H9 (cell line): ENCODE results near the gene RASL10B. TPM values are rescaled to one million over a fixed set of nuclear protein-coding genes. Genes with fewer than 3 reads are reported as not detected.

Experiments
- DNase-seq: peaks from one replicate; pipeline ENCODE4 v3.0.0-alpha.2; 2017
- H2AFZ ChIP-seq: one replicate; pipeline ENCODE4 v1.6.1; 2013; ENCODE audit warnings: mild to moderate bottlenecking, low read length, control low read depth, moderate library complexity
- H2AK5ac ChIP-seq: 2 replicates; pipeline ENCODE4 v1.6.1; 2013; ENCODE audit warnings: low read length, control low read depth, mixed read lengths; ENCODE audit not compliant: insufficient read length
- H2BK120ac ChIP-seq: one replicate; pipeline ENCODE4 v1.6.1; 2013; ENCODE audit warnings: low read depth, mild to moderate bottlenecking, low read length, control low read depth, inconsistent platforms; ENCODE audit not compliant: poor library complexity, severe bottlenecking
- H2BK12ac ChIP-seq: 2 replicates; pipeline ENCODE4 v1.6.1; 2013; ENCODE audit warnings: low read length, control low read depth, mixed read lengths, low read depth; ENCODE audit not compliant: insufficient read length
- H2BK15ac ChIP-seq: 2 replicates; pipeline ENCODE4 v1.6.1; 2013; ENCODE audit warnings: low read depth, low read length, control low read depth
- H2BK20ac ChIP-seq: one replicate; pipeline ENCODE4 v1.6.1; 2013; ENCODE audit warnings: low read depth, mild to moderate bottlenecking, low read length, control low read depth, inconsistent platforms; ENCODE audit not compliant: poor library complexity, severe bottlenecking
- H2BK5ac ChIP-seq: 2 replicates; pipeline ENCODE4 v1.6.1; 2013; ENCODE audit warnings: low read length, control low read depth, mixed read lengths; ENCODE audit not compliant: insufficient read length
- H3K14ac ChIP-seq: 2 replicates; pipeline ENCODE4 v1.6.1; 2013; ENCODE audit warnings: low read length, control low read depth; ENCODE audit not compliant: insufficient read depth
- H3K18ac ChIP-seq: 2 replicates; pipeline ENCODE4 v1.6.1; 2013; ENCODE audit warnings: low read depth, mild to moderate bottlenecking, mixed read lengths, low read length, control low read depth; ENCODE audit not compliant: insufficient read length
- H3K23ac ChIP-seq: 2 replicates; pipeline ENCODE4 v1.6.1; 2013; ENCODE audit warnings: low read length, control low read depth, mixed read lengths, low read depth; ENCODE audit not compliant: insufficient read length
- H3K23me2 ChIP-seq: 2 replicates; pipeline ENCODE4 v1.6.1; 2013; ENCODE audit warnings: low read depth, mild to moderate bottlenecking, mixed read lengths, low read length, control low read depth; ENCODE audit not compliant: insufficient read length, poor library complexity, severe bottlenecking
- H3K27ac ChIP-seq: 2 replicates; pipeline ENCODE4 v1.5.1; 2013; ENCODE audit warnings: low read length, control low read depth, mixed read lengths, low read depth; ENCODE audit not compliant: insufficient read length
- H3K27me3 ChIP-seq: 2 replicates; pipeline ENCODE4 v1.6.1; 2013; ENCODE audit warnings: low read length, control low read depth, inconsistent platforms; ENCODE audit not compliant: insufficient read depth
- H3K4ac ChIP-seq: 2 replicates; pipeline ENCODE4 v1.6.1; 2013; ENCODE audit warnings: low read depth, mild to moderate bottlenecking, control low read depth, inconsistent platforms, low read length, moderate library complexity
- H3K4me1 ChIP-seq: 2 replicates; pipeline ENCODE4 v1.6.1; 2013; ENCODE audit warnings: low read length, control low read depth, inconsistent platforms; ENCODE audit not compliant: insufficient read depth
- H3K4me2 ChIP-seq: 2 replicates; pipeline ENCODE4 v1.6.1; 2013; ENCODE audit warnings: low read length, control low read depth, mixed read lengths; ENCODE audit not compliant: insufficient read length, insufficient read depth
- H3K56ac ChIP-seq: 2 replicates; pipeline ENCODE4 v1.6.1; 2013; ENCODE audit warnings: low read depth, mild to moderate bottlenecking, mixed read lengths, low read length, control low read depth; ENCODE audit not compliant: insufficient read length
- H3K79me1 ChIP-seq: 2 replicates; pipeline ENCODE4 v1.6.1; 2013; ENCODE audit warnings: low read depth, mild to moderate bottlenecking, moderate library complexity, low read length, control low read depth, inconsistent platforms; ENCODE audit not compliant: insufficient read depth, poor library complexity, severe bottlenecking
- H3K79me2 ChIP-seq: 2 replicates; pipeline ENCODE4 v1.6.1; 2013; ENCODE audit warnings: low read length, control low read depth, inconsistent platforms; ENCODE audit not compliant: insufficient read depth
- H3K9ac ChIP-seq: 2 replicates; pipeline ENCODE4 v1.6.1; 2013; ENCODE audit warnings: low read length, control low read depth, mixed read lengths; ENCODE audit not compliant: insufficient read length; ENCODE audit errors: extremely low read depth
- H3K9me3 ChIP-seq: one replicate; pipeline ENCODE4 v1.6.1; 2013; ENCODE audit warnings: low read depth, low read length, inconsistent platforms; ENCODE audit not compliant: control insufficient read depth
- H3T11ph ChIP-seq: one replicate; pipeline ENCODE4 v1.6.1; 2013; ENCODE audit warnings: mild to moderate bottlenecking, low read length, control low read depth, inconsistent platforms
- H4K20me1 ChIP-seq: one replicate; pipeline ENCODE4 v1.6.1; 2013; ENCODE audit not compliant: control insufficient read depth, insufficient read length, insufficient read depth
- H4K5ac ChIP-seq: 2 replicates; pipeline ENCODE4 v1.6.1; 2013; ENCODE audit warnings: low read depth, mild to moderate bottlenecking, mixed read lengths, low read length, control low read depth; ENCODE audit not compliant: insufficient read length
- H4K8ac ChIP-seq: replicated peaks from 2 replicates; pipeline ENCODE4 v1.6.1; 2013; ENCODE audit warnings: low read length, control low read depth, mixed read lengths, low read depth; ENCODE audit not compliant: insufficient read length
- H4K91ac ChIP-seq: 2 replicates; pipeline ENCODE4 v1.6.1; 2013; ENCODE audit warnings: low read depth, mild to moderate bottlenecking, moderate library complexity, mixed read lengths, low read length, control low read depth; ENCODE audit not compliant: insufficient read length
- H3K27ac Mint-ChIP-seq, 3 experiments: 2 replicates in 2 of 3; 3 replicates in 1 of 3; pipeline ENCODE4 v1.8.0; 2020 to 2021; ENCODE audit warnings: mixed read lengths in 3 of 3, mild to moderate bottlenecking in 1 of 3, moderate library complexity in 1 of 3
- H3K27me3 Mint-ChIP-seq: 2 replicates; pipeline ENCODE4 v1.8.0; 2021; ENCODE audit warnings: low read depth, mild to moderate bottlenecking, moderate library complexity, mixed read lengths
- H3K36me3 Mint-ChIP-seq, 3 experiments: 2 replicates in 2 of 3; 3 replicates in 1 of 3; pipeline ENCODE4 v1.8.0; 2020 to 2021; ENCODE audit warnings: low read depth in 3 of 3, mixed read lengths in 3 of 3; ENCODE audit not compliant: insufficient read depth in 1 of 3
- H3K4me1 Mint-ChIP-seq, 2 experiments: 2 replicates each; pipeline ENCODE4 v1.8.0; 2020; ENCODE audit warnings: mixed read lengths in 2 of 2
- H3K4me3 Mint-ChIP-seq, 2 experiments: 2 replicates in 1 of 2; 3 replicates in 1 of 2; pipeline ENCODE4 v1.8.0; 2020 to 2021; ENCODE audit warnings: mild to moderate bottlenecking in 2 of 2, mixed read lengths in 2 of 2, moderate library complexity in 1 of 2
- H3K9me3 Mint-ChIP-seq, 2 experiments: 2 replicates in 1 of 2; 3 replicates in 1 of 2; pipeline ENCODE4 v1.8.0; 2020; ENCODE audit warnings: mild to moderate bottlenecking in 2 of 2, mixed read lengths in 2 of 2, moderate library complexity in 1 of 2
- WGBS: extraction: QIAGEN DNeasy Blood & Tissue Kit; methylation state at CpG from one replicate; pipeline ENCODE4 v1.1.7; 2013; ENCODE audit warnings: missing lambda C conversion rate, low lambda C conversion rate, mixed read lengths; ENCODE audit not compliant: insufficient read length; ENCODE audit errors: extremely low coverage; 5-methylcytosine and 5-hydroxymethylcytosine counted together
- total RNA-seq: library from RNA; stranded (reverse); gene quantifications from 2 replicates; pipeline ENCODE4 v1.2.1, GENCODE V29; 2021
- TF ChIP-seq, protein P1 (sequence below): fragments of 200-600 bp; sonication (generic); conservative IDR thresholded peaks from 3 replicates; pipeline ENCODE4 v1.8.0; 2021; ENCODE audit warnings: antibody characterized with exemption, mild to moderate bottlenecking

RASL10B gene
- total RNA-seq, 1 experiment from 2014 or later: 15.9 TPM

DNA sequence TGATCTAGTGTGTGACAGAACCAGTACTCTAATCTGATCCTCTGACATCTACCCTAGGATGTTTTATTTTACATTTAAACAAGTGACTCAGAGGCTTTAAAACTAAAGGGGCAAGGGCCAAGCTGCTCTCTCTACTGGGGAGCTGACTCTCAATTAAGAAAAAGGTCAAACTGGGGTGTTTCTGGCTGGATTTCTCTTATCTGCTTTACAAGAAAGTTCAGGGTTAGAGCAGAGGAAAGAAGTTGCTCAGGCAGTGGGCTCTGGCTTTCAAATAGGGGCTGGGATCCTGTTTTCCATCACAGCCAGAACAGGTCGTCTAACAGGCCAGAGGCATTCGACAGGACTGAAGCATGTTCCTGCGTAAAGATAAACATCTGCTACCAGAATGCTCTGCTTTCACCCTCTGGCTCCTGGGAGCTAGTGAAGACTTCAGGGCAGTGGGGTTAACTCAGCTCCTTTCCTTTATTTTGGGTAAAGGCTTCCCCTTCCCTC, 55.5 kb downstream of the RASL10B start:
- Histone ChIP-seq H2BK5ac (no peak overlapping the region), H4K8ac (no peak overlapping the region), H3K27me3 (no peaks in the 10 kb centered on the region; the same call in 1 of the 2 replicates), H3K9me3 (no peaks in the 10 kb centered on the region), H3K4ac (no peak overlapping the region), H2AK5ac (no peak overlapping the region), H4K91ac (no peak overlapping the region), H3T11ph (no peak overlapping the region), H4K5ac (no peak overlapping the region), H2AFZ (no peak overlapping the region), H3K79me2 (no peaks in the 10 kb centered on the region), H3K14ac (no peak overlapping the region), H3K27ac (no peak overlapping the region), H3K18ac (no peak overlapping the region), H3K56ac (no peak overlapping the region), H2BK12ac (no peak overlapping the region), H2BK15ac (no peak overlapping the region), H3K23ac (no peak overlapping the region), H3K9ac (no peak overlapping the region), H4K20me1 (no peaks in the 10 kb centered on the region), H3K4me1 (no peaks in the 10 kb centered on the region), H2BK20ac (no peak overlapping the region), H3K79me1 (no peaks in the 10 kb centered on the region), H3K23me2 (no peaks in the 10 kb centered on the region), H3K4me2 (no peak overlapping the region), H2BK120ac (no peak overlapping the region)
- H3K27me3 Mint-ChIP-seq: peaks cover 53% of the 10 kb centered on the region
- DNase-seq: peak; percentile 21
- peak overlapping the region in 1 of 2 experiments; percentile 32; a peak in 1 of 5 replicates for H3K4me3 Mint-ChIP-seq
- H3K27ac Mint-ChIP-seq: no peak overlapping the region
- TF ChIP-seq, protein P1, sequence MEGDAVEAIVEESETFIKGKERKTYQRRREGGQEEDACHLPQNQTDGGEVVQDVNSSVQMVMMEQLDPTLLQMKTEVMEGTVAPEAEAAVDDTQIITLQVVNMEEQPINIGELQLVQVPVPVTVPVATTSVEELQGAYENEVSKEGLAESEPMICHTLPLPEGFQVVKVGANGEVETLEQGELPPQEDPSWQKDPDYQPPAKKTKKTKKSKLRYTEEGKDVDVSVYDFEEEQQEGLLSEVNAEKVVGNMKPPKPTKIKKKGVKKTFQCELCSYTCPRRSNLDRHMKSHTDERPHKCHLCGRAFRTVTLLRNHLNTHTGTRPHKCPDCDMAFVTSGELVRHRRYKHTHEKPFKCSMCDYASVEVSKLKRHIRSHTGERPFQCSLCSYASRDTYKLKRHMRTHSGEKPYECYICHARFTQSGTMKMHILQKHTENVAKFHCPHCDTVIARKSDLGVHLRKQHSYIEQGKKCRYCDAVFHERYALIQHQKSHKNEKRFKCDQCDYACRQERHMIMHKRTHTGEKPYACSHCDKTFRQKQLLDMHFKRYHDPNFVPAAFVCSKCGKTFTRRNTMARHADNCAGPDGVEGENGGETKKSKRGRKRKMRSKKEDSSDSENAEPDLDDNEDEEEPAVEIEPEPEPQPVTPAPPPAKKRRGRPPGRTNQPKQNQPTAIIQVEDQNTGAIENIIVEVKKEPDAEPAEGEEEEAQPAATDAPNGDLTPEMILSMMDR: no peak
- H3K36me3 Mint-ChIP-seq: no peaks in the 10 kb centered on the region
- H3K9me3 Mint-ChIP-seq: no peaks in the 10 kb centered on the region
- H3K4me1 Mint-ChIP-seq: peaks cover 0 to 10% of the 10 kb centered on the region in 2 experiments; a peak in 1 of 4 replicates
- WGBS: no CpG with 5 or more reads among the region's 3 CpGs
